Omental fat pad (tissue), 4 donors: ENCODE results near the gene DENND10. TPM values are rescaled to one million over a fixed set of nuclear protein-coding genes. Genes with fewer than 3 reads are reported as not detected.

ENCODE experiments used
- ATAC-seq: fragments of 150-250 bp; one replicate; pipeline ENCODE4 v1.9.1; 2016; ENCODE audit warnings: mild to moderate bottlenecking, moderate library complexity; ENCODE audit not compliant: low FRiP score
- DNase-seq: peaks from one replicate; pipeline ENCODE4 v3.0.0-alpha.2; 2019; ENCODE audit warnings: low spot score
- CTCF ChIP-seq, 3 donors: fragments of 450-650 bp; IDR thresholded peaks; one replicate each; pipeline ENCODE4 v1.5.1; 2016 to 2017; ENCODE audit warnings: antibody characterized with exemption in 3 of 3, mild to moderate bottlenecking in 3 of 3, moderate library complexity in 2 of 3
- total RNA-seq, 4 donors: library from RNA; depleted of rRNA; stranded (reverse); fragments of >200 nt; gene quantifications; one replicate each; pipeline ENCODE4 v1.1.0, GENCODE V29; 2016

Gene DENND10
- total RNA-seq, 4 donors from 2014 or later = 37.9 to 68.4 (median 49.7) TPM

GRCh38 chr10:119162452-119163092 is 58.7 kb downstream of the DENND10 start:
- no peak for DNase-seq
- ATAC-seq = no peak
- no peak for TF ChIP-seq CTCF (IDR thresholded peaks at IDR 0.05)

GRCh38 chr10:119165171-119166117 is 61.5 kb downstream of the DENND10 start, which contains the start of gene SFXN4:
TSS of gene SFXN4 (minus strand) at chr10:119165714. CDS start at chr10:119165647, 67 bp downstream.
- TF ChIP-seq CTCF (IDR thresholded peaks at IDR 0.05) = no peak
- peak; percentile 50 for DNase-seq
- ATAC-seq = peak; percentile 94

DNA sequence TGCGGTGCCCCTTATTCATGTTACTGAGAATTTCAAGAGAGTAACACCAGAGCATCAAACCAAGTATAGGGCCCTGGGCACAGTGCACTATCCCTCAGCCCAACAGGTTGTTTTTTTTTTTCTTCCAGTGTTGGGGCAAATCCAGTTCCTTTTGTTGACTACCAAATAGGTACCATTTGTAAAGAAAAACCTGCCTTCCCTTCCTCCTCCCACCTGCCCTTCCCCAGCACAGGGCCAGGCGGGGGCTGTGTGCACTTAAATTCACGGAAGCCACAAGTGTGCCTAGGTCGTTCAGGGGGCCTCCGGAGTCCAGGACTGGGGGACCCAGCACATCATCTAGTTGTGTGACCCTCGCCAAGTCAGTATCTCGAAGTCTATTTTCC is 62.2 kb downstream of the DENND10 start:
- DNase-seq (no peak), ATAC-seq (no peak)
- no peak for TF ChIP-seq CTCF (IDR thresholded peaks at IDR 0.05)

- no peak for ATAC-seq
- TF ChIP-seq CTCF (IDR thresholded peaks at IDR 0.05) = no peak
- DNase-seq = no peak
Measured at GRCh38 chr10:119166564-119166963, 62.7 kb downstream of the DENND10 start.

- TF ChIP-seq CTCF (IDR thresholded peaks at IDR 0.05) = no peak
- no peak for DNase-seq
- no peak for ATAC-seq
Measured at GRCh38 chr10:119167041-119167440, 63.1 kb downstream of the DENND10 start.

DNA sequence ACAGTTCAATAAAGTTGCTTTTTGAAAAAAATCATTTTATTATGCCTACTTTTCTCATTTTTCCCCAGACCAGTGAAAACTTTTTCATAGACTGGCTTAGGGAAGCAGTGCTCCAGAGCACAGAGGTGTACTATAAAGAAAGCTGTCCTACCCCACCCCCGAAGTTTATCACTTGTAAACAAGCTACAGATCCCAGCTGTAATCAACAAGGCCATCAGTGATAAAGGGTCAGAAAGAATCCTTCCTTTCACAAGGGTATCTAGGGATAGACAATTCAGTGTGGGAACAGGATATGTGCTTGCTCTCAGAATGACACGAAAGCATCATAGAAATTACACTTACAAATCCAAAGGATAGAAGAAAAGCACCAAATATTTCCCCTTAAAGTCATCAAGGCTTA is 70.2 kb downstream of the DENND10 start:
- no peak for ATAC-seq

More for the DNA sequence above, 70.2 kb downstream of the DENND10 start:
- DNase-seq = no peak
- no peak for TF ChIP-seq CTCF (IDR thresholded peaks at IDR 0.05)
